GM21576 (cell line): ENCODE measurements around the gene ALDH18A1.
"Not testable (repeated sequence)": the region's sequence is repeated elsewhere in the genome, so short reads cannot be mapped to it uniquely, and the experiment has no call there.

ENCODE experiments used
- ATAC-seq: cut with Tn5 transposase; IDR thresholded peaks from one replicate; pipeline ENCODE4 v1.9.1; 2021; ENCODE audit warnings: mild to moderate bottlenecking, moderate library complexity; ENCODE audit not compliant: unreplicated experiment

ALDH18A1 gene

DNA sequence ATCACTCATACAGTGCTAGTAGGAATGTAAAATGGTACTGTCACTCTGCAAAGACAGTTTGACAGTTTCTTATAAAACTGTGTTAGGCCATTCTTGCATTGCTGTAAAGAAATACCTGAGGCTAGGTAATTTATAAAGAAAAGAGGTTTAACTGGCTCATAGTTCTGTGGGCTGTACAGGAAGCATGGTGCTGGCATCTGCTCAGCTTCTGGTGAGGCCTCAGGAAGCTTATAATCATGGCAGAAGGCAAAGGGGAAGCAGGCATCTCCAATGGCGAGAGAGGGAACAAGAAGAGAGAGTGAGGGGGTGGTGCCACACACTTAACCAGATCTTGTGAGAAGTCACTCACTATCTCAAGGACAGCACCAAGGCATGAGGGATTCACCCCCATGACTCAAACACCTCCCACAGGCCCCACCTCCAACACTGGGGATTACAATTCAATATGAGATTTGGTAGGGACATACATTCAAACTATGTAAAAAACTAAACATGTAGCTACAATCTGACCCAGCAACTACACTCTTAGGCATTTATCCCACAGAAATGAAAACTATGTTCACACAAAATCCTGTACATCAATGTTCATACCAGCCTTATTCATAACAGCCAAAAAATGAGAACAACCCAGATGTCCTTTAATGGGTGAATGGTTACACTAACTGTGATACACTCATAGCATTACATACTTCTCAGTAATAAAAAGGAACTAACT is 5.0 kb downstream of the ALDH18A1 start:
- ATAC-seq = no peak

DNA sequence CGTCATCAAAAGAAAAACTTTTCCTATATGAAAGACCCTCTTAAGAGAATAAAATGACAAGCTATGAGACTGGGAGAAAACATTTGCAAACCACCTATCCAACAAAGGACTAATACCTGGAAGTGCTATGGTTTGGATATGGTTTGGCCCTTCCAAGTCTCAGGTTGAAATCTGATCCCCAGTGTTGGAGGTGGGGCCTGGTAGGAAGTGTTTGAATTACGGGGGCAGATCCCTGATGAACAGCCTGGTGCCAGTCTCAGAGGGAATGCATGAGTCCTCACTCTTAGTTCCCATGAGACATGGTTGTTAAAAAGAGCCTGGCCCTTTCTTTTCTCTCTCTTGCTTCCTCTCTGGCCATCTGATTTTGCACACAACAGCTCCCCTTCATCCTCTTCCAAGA is 6.3 kb downstream of the ALDH18A1 start:
- no peak for ATAC-seq

- ATAC-seq = no peak
Observed at GRCh38 chr10:95648138-95648537, 8.4 kb downstream of the ALDH18A1 start.

DNA sequence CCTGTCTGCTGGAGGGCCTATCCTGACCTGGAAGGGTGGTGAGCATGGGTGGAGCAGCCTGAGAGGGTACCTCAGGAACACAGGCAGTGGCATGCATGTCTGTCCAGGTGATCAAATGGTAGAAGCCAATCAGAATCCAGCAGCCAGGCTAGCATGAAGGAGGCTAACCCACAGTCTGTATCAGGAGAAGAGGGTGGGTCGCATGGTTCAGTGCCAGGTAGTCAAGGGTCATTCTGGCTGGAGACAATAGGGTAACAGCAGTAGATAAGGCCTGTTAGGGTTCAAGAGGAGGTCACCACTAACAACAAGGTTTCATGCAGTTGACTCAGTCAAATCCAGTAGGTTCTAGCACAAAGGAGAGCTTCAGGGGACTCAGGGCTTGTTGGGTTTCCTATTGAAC is 10.4 kb downstream of the ALDH18A1 start:
- no peak for ATAC-seq

- no peak for ATAC-seq
Observed at GRCh38 chr10:95644901-95645300, 11.6 kb downstream of the ALDH18A1 start.

GRCh38 chr10:95640891-95641315 is 15.6 kb downstream of the ALDH18A1 start:
- ATAC-seq = no peak

DNA sequence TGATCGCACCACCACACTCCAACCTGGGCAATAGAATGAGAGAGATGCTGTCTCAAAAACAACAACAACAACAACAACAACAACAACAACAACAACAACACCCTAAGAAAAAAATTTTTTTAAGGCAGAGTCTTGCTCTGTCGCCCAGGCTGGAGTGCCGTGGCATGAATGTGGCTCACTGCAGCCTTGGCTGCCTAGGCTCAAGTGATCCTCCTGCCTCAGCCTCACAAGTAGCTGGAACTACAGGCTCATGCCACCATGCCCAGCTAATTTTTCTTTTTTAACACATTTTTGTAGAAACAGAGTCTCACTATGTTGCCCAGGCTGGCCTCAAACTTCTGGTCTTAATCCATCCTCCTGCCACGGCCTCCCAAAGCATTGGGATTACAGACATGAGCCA is 18.6 kb downstream of the ALDH18A1 start:
- ATAC-seq = no peak

GRCh38 chr10:95637140-95637539 is 19.4 kb downstream of the ALDH18A1 start:
- no peak for ATAC-seq

- no peak for ATAC-seq
Observed at GRCh38 chr10:95635319-95635733, 21.2 kb downstream of the ALDH18A1 start.

DNA sequence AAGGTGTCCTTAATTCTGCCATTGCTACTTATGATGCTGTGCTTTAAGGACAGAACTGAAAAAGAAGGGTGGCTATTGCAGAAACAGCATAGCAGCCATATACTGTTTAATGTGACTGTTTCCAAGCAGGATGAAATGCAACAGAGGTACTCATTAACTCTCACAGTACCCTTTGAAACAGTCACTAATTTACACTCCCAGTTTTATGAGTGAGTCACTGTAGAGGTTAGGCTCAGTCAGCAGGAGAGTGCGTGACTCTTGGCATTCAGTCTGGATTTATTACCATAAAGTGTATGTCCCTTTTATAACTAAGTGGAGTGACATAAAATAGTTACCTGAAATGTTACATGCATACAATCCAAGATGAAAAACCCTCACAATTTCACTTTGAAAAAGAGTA is 27.7 kb downstream of the ALDH18A1 start:
- no peak for ATAC-seq

GRCh38 chr10:95626500-95626899 is 30.0 kb downstream of the ALDH18A1 start:
- no peak for ATAC-seq

- not testable (repeated sequence) for ATAC-seq
Observed at GRCh38 chr10:95620415-95620814, 36.1 kb downstream of the ALDH18A1 start.

GRCh38 chr10:95618101-95618500 is 38.4 kb downstream of the ALDH18A1 start:
- ATAC-seq = no peak

GRCh38 chr10:95616446-95616845 is 40.1 kb downstream of the ALDH18A1 start:
- ATAC-seq = no peak

GRCh38 chr10:95613330-95613729 is 43.2 kb downstream of the ALDH18A1 start:
- no peak for ATAC-seq

DNA sequence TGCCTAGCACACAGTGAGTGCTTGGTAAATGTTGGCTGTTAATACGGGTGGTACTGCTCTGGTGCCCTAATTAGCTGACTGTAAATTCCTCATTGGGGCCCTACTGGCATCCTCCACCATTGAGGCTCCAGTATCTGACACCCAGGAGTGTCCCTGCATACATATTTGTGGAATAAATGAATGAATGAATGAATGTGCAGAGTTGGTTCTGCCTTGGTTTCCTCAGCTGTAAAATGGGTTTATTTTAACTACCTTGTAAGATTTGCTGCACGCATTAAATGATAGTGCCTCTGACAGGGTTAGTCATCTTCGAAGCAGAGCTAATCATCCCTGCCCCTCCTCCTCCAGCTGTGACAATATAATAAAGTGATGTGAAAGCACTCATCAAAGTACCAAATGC is 45.8 kb downstream of the ALDH18A1 start:
- ATAC-seq = no peak

DNA sequence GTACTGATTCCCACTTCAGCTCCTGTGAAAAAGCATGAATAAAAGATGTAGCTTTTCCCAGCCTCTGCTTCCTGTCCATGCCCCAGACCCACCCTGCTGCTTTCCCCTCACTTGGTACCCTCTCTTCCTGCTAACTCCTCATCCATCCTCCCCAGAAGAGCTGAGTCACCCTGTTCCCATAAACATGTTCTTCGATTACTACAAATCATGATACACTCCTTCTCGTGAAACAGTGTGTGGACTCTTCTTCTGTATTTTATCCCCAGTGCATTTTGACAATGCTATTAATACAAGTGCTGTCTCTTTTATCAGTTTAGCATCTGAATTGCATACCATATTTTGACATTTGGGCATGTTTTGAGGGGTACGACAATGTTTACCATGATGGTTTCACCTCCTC is 49.6 kb downstream of the ALDH18A1 start:
- no peak for ATAC-seq

DNA sequence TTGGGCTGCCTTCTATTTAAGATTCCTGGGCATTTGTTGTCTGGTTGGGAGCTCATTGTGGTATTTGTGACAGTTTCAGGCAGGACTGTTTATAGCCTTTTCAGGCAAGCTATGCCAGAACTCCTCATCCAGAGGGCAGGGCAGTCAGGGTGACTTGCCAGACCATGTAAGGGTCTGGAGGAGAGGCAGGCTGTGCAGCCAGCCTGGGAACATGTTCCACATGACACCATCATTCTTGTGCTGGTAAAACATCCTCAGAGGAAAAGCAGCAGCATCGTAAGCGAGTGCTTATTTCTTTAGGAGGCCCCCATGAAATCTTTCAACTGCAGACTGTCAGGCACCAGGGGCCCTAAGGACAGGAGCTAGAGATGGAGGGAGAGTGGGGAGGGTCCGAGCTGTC is 51.3 kb downstream of the ALDH18A1 start:
- ATAC-seq = no peak

DNA sequence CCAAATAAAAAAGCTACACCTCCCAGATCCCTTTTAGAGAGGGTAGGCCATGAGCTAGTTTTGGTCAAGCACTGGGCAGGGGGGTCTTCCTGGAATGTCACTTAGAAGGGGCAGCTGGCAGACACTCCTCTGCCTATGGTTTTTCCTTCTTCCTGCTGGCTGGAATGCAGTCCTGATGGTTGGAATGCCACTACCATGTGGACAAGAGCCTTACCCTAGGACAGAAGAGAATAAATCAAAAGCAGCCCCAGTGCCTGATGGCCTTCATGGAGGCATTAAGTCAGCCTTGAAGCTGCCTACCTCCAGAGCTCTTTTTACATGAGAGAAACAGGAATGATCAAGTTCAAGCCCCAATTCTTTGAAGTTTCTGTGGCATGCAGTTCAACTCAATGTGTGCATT is 51.9 kb downstream of the ALDH18A1 start:
- ATAC-seq = no peak

DNA sequence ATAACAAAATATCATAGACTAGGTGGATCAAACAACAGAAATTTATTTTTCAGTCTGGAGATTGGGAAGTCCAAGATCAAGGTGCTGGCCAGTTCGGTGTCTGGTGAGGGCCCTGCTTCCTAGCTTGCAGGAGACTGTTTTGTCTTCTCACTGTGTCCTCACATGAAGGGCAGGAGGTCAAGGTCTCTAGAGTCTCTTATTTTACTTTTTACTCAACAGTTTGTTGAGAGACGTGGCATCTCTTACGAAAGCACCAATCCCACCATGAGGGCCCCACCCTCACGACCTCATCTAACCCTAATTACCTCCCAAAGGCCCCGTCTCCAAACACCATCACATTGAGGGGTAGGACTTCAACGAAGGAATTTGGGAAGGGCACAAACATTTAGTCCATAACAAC is 54.1 kb downstream of the ALDH18A1 start:
- ATAC-seq = no peak

DNA sequence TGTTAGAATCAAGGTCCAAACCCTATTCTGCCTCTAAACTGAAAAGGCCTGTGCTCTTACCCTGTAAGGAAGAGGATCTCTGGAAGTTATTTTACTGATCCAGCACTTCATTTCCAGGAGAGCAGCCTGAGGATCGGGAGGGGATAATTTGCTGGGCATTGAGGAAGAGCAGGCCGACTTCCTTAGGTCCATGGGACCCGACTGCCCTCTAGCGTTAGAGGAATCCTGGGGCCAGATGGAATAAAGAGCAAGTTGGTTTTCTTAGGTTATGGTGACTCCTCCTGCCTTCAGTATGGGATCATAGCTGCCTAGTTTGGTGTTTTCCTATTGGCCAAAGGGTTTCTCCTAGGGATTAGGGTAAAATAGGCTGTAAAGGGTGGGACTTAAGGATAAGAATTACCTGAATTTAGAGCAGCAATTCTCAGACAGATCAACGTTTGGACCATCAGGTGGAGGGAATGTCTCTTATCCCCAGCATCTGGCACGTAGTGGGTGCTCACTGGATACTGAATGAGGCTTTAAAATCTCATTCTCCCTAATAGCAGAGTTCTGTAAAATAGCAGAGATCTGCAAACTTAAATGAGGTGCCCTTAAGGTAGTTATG is 55.3 kb downstream of the ALDH18A1 start:
- peak; percentile 58 for ATAC-seq

DNA sequence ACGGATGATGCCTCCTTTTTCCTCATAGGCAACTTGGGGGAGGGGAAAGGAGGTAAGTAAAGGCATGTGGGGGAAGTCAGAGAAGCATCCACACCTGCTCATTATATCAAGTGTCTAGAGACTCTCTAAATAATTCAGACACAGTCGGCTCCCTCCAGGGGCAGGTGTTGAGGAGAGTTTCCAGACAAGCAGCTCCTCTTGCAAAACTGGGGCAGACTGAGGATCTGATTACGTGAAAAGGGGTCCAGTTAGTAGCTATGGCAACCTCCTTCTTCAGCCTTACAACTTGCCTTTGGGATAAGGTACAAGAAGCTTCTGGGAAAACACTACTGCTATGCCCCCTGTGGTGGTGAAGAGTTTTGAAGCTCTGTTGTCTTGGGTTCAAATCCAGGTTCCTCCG is 56.4 kb downstream of the ALDH18A1 start:
- ATAC-seq = no peak

- no peak for ATAC-seq
Observed at GRCh38 chr10:95597788-95598187, 58.7 kb downstream of the ALDH18A1 start.
